ENCODE data around the gene CTNNA1.
"Not testable (repeated sequence)": the region's sequence is repeated elsewhere in the genome, so short reads cannot be mapped to it uniquely, and the experiment has no call there.

DNA sequence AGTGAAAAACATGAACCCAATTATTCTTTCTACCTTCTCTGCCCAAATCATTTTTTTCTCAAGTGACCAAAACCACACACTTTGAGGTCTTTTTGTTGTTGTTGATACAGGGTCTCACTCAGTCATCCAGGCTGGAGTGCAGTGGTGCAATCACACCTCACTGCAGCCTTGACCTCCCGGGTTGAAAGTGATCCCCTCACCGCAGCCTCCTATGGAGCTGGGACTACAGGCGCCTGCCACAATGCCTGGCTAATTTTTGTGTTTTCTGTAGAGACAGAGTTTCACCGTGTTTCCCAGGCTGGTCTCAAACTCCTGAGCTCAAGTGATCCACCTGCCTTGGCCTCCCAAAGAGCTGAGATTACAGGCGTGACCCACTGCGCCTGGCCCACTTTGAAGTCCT is 8.4 kb downstream of the CTNNA1 start:
- TF ChIP-seq, protein P1, sequence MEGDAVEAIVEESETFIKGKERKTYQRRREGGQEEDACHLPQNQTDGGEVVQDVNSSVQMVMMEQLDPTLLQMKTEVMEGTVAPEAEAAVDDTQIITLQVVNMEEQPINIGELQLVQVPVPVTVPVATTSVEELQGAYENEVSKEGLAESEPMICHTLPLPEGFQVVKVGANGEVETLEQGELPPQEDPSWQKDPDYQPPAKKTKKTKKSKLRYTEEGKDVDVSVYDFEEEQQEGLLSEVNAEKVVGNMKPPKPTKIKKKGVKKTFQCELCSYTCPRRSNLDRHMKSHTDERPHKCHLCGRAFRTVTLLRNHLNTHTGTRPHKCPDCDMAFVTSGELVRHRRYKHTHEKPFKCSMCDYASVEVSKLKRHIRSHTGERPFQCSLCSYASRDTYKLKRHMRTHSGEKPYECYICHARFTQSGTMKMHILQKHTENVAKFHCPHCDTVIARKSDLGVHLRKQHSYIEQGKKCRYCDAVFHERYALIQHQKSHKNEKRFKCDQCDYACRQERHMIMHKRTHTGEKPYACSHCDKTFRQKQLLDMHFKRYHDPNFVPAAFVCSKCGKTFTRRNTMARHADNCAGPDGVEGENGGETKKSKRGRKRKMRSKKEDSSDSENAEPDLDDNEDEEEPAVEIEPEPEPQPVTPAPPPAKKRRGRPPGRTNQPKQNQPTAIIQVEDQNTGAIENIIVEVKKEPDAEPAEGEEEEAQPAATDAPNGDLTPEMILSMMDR (IDR thresholded peaks at IDR 0.05) = not testable (repeated sequence)
- TF ChIP-seq POLR2A (IDR thresholded peaks at IDR 0.05) = not testable (repeated sequence)
